Peyer's patch (tissue), 4 donors: ENCODE measurements around the gene KIF26B. TPM values are rescaled to one million over a fixed set of nuclear protein-coding genes. Genes with fewer than 3 reads are reported as not detected.

ENCODE experiments used
- DNase-seq, 3 donors: peaks; one replicate each; pipeline ENCODE4 v3.0.0-alpha.2; 2017 to 2019
- H3K27ac ChIP-seq, 4 donors: fragments of 200-600 bp; sonication (generic); one replicate each; pipeline ENCODE4 v1.5.1; 2016 to 2019
- H3K27me3 ChIP-seq, 2 donors: fragments of 200-600 bp; sonication (generic); one replicate each; pipeline ENCODE4 v1.5.1; 2019
- H3K36me3 ChIP-seq, 3 donors: fragments of 200-600 bp; sonication (generic); one replicate each; pipeline ENCODE4 v1.5.1; 2016 to 2019
- H3K4me1 ChIP-seq, 4 donors: fragments of 200-600 bp; sonication (generic); one replicate each; pipeline ENCODE4 v1.5.1; 2016 to 2019
- H3K4me3 ChIP-seq, 4 donors: fragments of 200-600 bp; sonication (generic); 1 replicate in 3 of 4; 2 replicates in 1 of 4; pipeline ENCODE4 v1.5.1; 2016 to 2019; ENCODE audit warnings: mild to moderate bottlenecking in 1 of 4
- H3K9me3 ChIP-seq, 4 donors: fragments of 200-600 bp; sonication (generic); one replicate each; pipeline ENCODE4 v1.5.1; 2016 to 2019; ENCODE audit warnings: mild to moderate bottlenecking in 1 of 4
- POLR2A ChIP-seq, 2 donors: fragments of 450-650 bp; IDR thresholded peaks; one replicate each; pipeline ENCODE4 v1.5.1; 2017; ENCODE audit warnings: antibody characterized with exemption in 2 of 2, mild to moderate bottlenecking in 2 of 2, moderate library complexity in 2 of 2
- small RNA-seq, 2 donors: library from RNA; depleted of rRNA; stranded (forward); fragments of <200 nt; gene quantifications; one replicate each; pipeline ENCODE3, GENCODE V24; 2016
- total RNA-seq, 4 donors: library from RNA; depleted of rRNA; stranded (reverse); fragments of >200 nt; gene quantifications; one replicate each; pipeline ENCODE4 v1.1.0, GENCODE V29; 2016
- TF ChIP-seq, protein P1 (sequence below), 6 experiments: fragments of 450-650 bp in 4 of 6; fragments of 200-600 bp in 2 of 6; sonication (generic) in 1 of 6; IDR thresholded peaks; one replicate each; pipeline ENCODE4 v1.5.1; 2017 to 2019; ENCODE audit warnings: antibody characterized with exemption in 6 of 6, mild to moderate bottlenecking in 3 of 6, moderate library complexity in 1 of 6

KIF26B gene
- total RNA-seq, 4 donors from 2014 or later = 0.70 to 1.6 (median 1.1) TPM

- no peak overlapping the region for H3K27ac ChIP-seq
- no peaks in the 10 kb centered on the region for H3K36me3 ChIP-seq
- DNase-seq = no peak
- no peaks in the 10 kb centered on the region for H3K4me1 ChIP-seq
- TF ChIP-seq, protein P1, sequence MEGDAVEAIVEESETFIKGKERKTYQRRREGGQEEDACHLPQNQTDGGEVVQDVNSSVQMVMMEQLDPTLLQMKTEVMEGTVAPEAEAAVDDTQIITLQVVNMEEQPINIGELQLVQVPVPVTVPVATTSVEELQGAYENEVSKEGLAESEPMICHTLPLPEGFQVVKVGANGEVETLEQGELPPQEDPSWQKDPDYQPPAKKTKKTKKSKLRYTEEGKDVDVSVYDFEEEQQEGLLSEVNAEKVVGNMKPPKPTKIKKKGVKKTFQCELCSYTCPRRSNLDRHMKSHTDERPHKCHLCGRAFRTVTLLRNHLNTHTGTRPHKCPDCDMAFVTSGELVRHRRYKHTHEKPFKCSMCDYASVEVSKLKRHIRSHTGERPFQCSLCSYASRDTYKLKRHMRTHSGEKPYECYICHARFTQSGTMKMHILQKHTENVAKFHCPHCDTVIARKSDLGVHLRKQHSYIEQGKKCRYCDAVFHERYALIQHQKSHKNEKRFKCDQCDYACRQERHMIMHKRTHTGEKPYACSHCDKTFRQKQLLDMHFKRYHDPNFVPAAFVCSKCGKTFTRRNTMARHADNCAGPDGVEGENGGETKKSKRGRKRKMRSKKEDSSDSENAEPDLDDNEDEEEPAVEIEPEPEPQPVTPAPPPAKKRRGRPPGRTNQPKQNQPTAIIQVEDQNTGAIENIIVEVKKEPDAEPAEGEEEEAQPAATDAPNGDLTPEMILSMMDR (IDR thresholded peaks at IDR 0.05) = no peak
- no peak for TF ChIP-seq POLR2A (IDR thresholded peaks at IDR 0.05)
- H3K27me3 ChIP-seq = no peaks in the 10 kb centered on the region
- H3K9me3 ChIP-seq = no peaks in the 10 kb centered on the region
- H3K4me3 ChIP-seq = no peak overlapping the region
Observed at GRCh38 chr1:245751726-245752470, 597.1 kb downstream of the KIF26B start.

DNA sequence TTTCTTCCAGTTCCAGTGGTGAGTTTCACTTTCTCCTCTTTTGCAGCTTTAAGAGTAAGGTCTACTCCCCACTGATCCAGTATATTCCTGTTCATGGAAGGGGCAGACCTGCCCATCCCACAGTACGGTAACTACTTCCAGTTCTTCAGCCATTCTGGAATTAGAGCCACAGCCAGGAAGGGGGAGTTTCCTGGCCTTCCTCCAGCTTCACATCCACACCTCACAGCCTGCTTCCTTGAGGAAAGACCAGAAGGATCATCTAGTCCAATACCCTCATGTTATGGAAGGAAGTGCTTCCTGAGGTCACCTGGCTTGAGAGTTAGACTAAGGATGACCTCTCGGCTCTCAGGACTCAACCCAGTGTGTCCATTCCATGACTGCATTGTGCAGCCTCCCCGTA lies 597.8 kb downstream of the KIF26B start:
- Histone ChIP-seq H3K36me3 (no peaks in the 10 kb centered on the region), H3K27ac (no peak overlapping the region), H3K27me3 (no peaks in the 10 kb centered on the region), H3K4me3 (no peak overlapping the region), H3K4me1 (no peaks in the 10 kb centered on the region), H3K9me3 (no peaks in the 10 kb centered on the region)
- no peak for DNase-seq
- no peak for TF ChIP-seq POLR2A (IDR thresholded peaks at IDR 0.05)
- TF ChIP-seq, protein P1 (IDR thresholded peaks at IDR 0.05) = no peak

GRCh38 chr1:245753807-245754206 lies 599.0 kb downstream of the KIF26B start:
- H3K4me3 ChIP-seq = no peak overlapping the region
- DNase-seq = no peak
- H3K4me1 ChIP-seq = no peaks in the 10 kb centered on the region
- H3K9me3 ChIP-seq = no peaks in the 10 kb centered on the region
- H3K36me3 ChIP-seq = no peaks in the 10 kb centered on the region
- no peaks in the 10 kb centered on the region for H3K27me3 ChIP-seq
- no peak overlapping the region for H3K27ac ChIP-seq
- TF ChIP-seq POLR2A (IDR thresholded peaks at IDR 0.05) = no peak
- TF ChIP-seq, protein P1 (IDR thresholded peaks at IDR 0.05) = no peak

DNA sequence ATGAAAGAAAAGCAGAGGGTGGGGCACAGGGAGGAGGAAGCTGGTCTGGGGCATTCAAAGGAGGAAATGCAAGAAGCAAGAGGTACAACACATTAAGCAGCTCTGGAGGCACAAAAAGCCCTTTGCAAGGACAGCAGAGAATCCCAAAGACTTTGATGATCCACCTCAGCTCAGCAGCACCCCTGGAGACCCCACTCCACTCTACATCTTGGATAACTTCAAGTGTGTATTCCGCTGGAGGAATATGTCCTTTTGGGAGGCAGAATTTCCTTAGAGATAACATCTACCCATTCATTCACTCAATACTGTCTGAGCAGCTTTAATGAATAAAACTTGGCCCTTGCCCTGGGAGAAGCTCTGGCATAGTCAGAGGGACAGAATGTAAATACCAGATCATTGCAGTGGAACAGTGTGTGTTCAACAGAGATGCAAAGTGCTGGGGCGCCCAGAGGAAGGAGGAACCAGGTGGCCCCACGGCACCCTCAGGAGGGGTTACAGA lies 599.7 kb downstream of the KIF26B start:
- Histone ChIP-seq H3K36me3 (no peaks in the 10 kb centered on the region), H3K4me3 (no peak overlapping the region), H3K4me1 (no peaks in the 10 kb centered on the region), H3K9me3 (no peaks in the 10 kb centered on the region), H3K27me3 (no peaks in the 10 kb centered on the region), H3K27ac (no peak overlapping the region)
- no peak for DNase-seq
- TF ChIP-seq, protein P1 (IDR thresholded peaks at IDR 0.05) = no peak
- no peak for TF ChIP-seq POLR2A (IDR thresholded peaks at IDR 0.05)

Small RNA genes within 50 kb of the gene (small RNA-seq; reads per million reads assigned to genes)
- gene DNAJC19P8 = 0 reads per million in 2 donors
- 0 reads per million in 2 donors for gene RNU1-132P
